ENCODE measurements around the gene IRF2BP1.

Gene IRF2BP1

DNA sequence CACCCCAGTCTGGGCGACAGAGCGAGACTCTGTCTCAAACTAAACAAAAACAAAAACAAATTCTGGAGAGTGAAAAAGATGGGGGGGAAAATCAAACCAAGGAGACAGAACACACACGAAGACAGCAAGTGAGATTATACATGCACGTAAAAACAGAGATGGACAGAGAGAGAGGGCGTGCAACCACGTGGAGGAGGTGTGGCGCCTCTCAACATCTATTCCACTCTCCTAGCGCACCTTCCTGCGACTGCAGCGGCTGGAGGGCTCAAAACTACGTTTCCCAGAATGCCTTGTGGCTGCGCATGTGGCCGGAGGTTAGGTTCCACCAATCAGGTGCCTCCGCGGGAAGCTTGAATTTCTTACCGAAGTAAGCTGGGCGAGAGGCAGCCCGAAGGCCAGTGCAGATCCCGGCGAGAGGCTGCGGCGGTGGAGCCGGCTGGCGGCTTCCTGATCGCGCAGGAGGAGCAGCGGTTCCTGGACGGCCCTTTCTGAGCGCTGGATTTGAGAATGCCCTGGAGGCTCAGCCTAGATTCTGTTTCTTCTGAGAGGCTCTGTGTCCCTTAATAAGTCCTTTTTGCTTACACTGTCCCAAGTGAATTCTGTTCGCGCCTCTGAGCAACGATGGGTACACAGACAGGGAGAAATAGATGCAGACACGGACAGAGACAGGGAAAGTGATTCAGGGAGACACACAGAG is 41.8 kb upstream of the IRF2BP1 start:
- CTCF ChIA-PET, result no interaction called here
- H3K4me1 ChIP-seq (ENCODE audit: control extremely low read depth in 1 of 4, control insufficient read depth in 4 of 4, insufficient read depth in 4 of 4, low read length in 3 of 4), result peaks cover 0 to 7% (median 6%) of the 10 kb centered on the region in 4 experiments
- 8% methylated on average over 21 of the region's 33 CpGs for WGBS (ENCODE audit: insufficient coverage)
- H3K9me3 ChIP-seq (ENCODE audit: control extremely low read depth in 1 of 5, control insufficient read depth in 4 of 5, insufficient read depth in 2 of 5, low read depth in 1 of 5, low read length in 4 of 5), result no peaks in the 10 kb centered on the region
- no peak overlapping the region for H3K27ac ChIP-seq (ENCODE audit: insufficient read depth in 1 of 2, low read depth in 1 of 2, low read length in 2 of 2, poor library complexity in 1 of 2, severe bottlenecking in 2 of 2)
- H3K36me3 ChIP-seq (ENCODE audit: control insufficient read depth in 4 of 4, insufficient read depth in 4 of 4, low read length in 3 of 4), result no peaks in the 10 kb centered on the region
- DNase-seq, result peak; percentile 87 to 95 (median 91)
- H3K4me3 ChIP-seq (ENCODE audit: control insufficient read depth in 1 of 7, extremely low read depth in 1 of 7, insufficient read depth in 4 of 7, low read depth in 2 of 7, low read length in 6 of 7), result peak overlapping the region in 5 of 7 experiments; percentile 15 to 59 (median 40)
- peaks cover 0 to 22% (median 5%) of the 10 kb centered on the region in 5 experiments for H3K27me3 ChIP-seq (replicated peaks in 2 of 5; ENCODE audit: control insufficient read depth in 4 of 5, insufficient read depth in 5 of 5, low read length in 4 of 5)
- POLR2A ChIA-PET, result no interaction called here

DNA sequence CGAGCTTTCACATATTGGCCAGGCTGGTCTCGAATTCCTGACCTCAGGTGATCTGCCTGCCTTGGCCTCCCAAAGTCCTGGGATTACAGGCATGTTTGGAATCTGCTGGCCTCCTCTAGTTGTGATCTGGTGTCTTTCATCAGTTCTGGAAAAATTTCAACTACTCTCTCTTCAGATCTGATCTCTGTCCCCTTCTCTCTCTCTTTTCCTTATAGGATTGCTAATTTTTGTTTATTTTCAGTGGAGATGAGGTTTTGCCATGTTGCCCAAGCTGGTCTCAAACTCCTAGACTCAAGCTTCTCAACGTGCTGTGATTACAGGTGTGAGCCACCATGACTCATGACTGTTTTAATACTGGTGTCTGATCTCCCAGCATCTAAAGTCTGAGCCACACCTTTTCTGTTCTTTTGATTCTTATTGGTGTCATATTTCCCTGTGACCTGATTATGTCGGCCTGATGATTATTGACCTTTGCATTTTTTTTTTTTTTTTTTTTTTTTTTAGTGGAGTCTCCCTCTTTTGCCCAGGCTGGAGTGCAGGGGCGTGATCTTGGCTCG is 39.0 kb upstream of the IRF2BP1 start:
- H3K27ac ChIP-seq (ENCODE audit: insufficient read depth in 1 of 2, low read depth in 1 of 2, low read length in 2 of 2, poor library complexity in 1 of 2, severe bottlenecking in 2 of 2), result no peak overlapping the region
- POLR2A ChIA-PET, result no interaction called here
- H3K4me1 ChIP-seq (ENCODE audit: control extremely low read depth in 1 of 4, control insufficient read depth in 4 of 4, insufficient read depth in 4 of 4, low read length in 3 of 4), result peaks cover 0 to 9% (median 6%) of the 10 kb centered on the region in 4 experiments
- H3K36me3 ChIP-seq (ENCODE audit: control insufficient read depth in 4 of 4, insufficient read depth in 4 of 4, low read length in 3 of 4), result no peaks in the 10 kb centered on the region
- CTCF ChIA-PET, result interaction anchor here (0.7 kb wide), 1 partner anchor 337 kb away, joined by 3 read pairs; no protein-coding TSS in a partner anchor
- no peak for DNase-seq
- no peak overlapping the region for H3K4me3 ChIP-seq (ENCODE audit: control insufficient read depth in 1 of 7, extremely low read depth in 1 of 7, insufficient read depth in 4 of 7, low read depth in 2 of 7, low read length in 6 of 7)
- H3K27me3 ChIP-seq (replicated peaks in 2 of 5; ENCODE audit: control insufficient read depth in 4 of 5, insufficient read depth in 5 of 5, low read length in 4 of 5), result peaks cover 0 to 16% (median 8%) of the 10 kb centered on the region in 5 experiments
- 89% methylated on average over 5 of the region's 6 CpGs for WGBS (ENCODE audit: insufficient coverage)
- H3K9me3 ChIP-seq (ENCODE audit: control extremely low read depth in 1 of 5, control insufficient read depth in 4 of 5, insufficient read depth in 2 of 5, low read depth in 1 of 5, low read length in 4 of 5), result no peaks in the 10 kb centered on the region

DNA sequence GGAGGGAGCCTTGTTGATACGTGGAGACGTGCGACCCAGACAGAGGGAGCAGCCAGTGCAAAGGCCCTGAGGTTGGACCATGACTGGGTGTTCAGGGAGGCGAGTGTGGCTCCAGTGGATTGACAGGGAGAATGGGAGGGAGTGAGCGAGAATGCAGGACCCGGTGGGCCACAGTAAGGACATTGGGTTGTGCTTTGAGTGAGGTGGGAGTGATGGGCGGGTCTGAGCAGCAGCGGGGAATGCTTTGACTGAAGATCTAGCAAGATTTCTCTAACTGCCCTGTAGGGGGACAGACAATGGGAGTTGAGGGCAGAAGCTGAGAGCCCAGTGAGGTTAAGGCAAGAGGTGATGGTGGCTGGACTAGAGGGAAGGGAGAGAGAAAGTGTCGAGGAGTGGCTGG is 36.3 kb upstream of the IRF2BP1 start:
- DNase-seq, result peak; percentile 11 to 31 (median 27)
- H3K4me3 ChIP-seq (ENCODE audit: control insufficient read depth in 1 of 7, extremely low read depth in 1 of 7, insufficient read depth in 4 of 7, low read depth in 2 of 7, low read length in 6 of 7), result no peak overlapping the region
- POLR2A ChIA-PET, result no interaction called here
- CTCF ChIA-PET, result no interaction called here
- peaks cover 0 to 3% (median 0%) of the 10 kb centered on the region in 4 experiments for H3K4me1 ChIP-seq (ENCODE audit: control extremely low read depth in 1 of 4, control insufficient read depth in 4 of 4, insufficient read depth in 4 of 4, low read length in 3 of 4)
- no peaks in the 10 kb centered on the region for H3K9me3 ChIP-seq (ENCODE audit: control extremely low read depth in 1 of 5, control insufficient read depth in 4 of 5, insufficient read depth in 2 of 5, low read depth in 1 of 5, low read length in 4 of 5)
- peaks cover 0 to 25% (median 13%) of the 10 kb centered on the region in 5 experiments for H3K27me3 ChIP-seq (replicated peaks in 2 of 5; ENCODE audit: control insufficient read depth in 4 of 5, insufficient read depth in 5 of 5, low read length in 4 of 5)
- 81% methylated on average over 8 of the region's 9 CpGs for WGBS (ENCODE audit: insufficient coverage)
- H3K27ac ChIP-seq (ENCODE audit: insufficient read depth in 1 of 2, low read depth in 1 of 2, low read length in 2 of 2, poor library complexity in 1 of 2, severe bottlenecking in 2 of 2), result no peak overlapping the region
- no peaks in the 10 kb centered on the region for H3K36me3 ChIP-seq (ENCODE audit: control insufficient read depth in 4 of 4, insufficient read depth in 4 of 4, low read length in 3 of 4)

DNA sequence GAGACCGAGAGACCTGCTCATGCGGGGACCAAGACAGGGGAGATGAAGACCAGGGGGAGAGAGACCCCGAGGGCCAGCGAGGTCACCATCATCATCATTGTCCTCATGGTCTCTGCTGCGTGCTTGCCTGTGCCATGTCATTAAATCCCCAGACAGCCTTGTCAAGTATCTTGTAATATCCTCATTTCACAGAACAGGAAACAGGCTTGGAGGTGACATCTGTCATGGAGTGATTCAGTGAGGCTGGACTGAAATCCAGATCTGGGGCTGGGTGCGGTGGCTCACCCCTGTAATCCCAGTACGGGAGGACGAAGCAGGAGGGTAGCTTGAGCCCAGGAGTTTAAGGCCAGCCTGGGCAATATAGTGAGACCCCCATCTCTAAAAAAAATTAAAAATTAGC is 34.5 kb upstream of the IRF2BP1 start:
- Histone ChIP-seq H3K27ac (ENCODE audit: insufficient read depth in 1 of 2, low read depth in 1 of 2, low read length in 2 of 2, poor library complexity in 1 of 2, severe bottlenecking in 2 of 2) (no peak overlapping the region), H3K4me1 (ENCODE audit: control extremely low read depth in 1 of 4, control insufficient read depth in 4 of 4, insufficient read depth in 4 of 4, low read length in 3 of 4) (peaks cover 0 to 3% (median 0%) of the 10 kb centered on the region in 4 experiments), H3K4me3 (ENCODE audit: control insufficient read depth in 1 of 7, extremely low read depth in 1 of 7, insufficient read depth in 4 of 7, low read depth in 2 of 7, low read length in 6 of 7) (no peak overlapping the region), H3K36me3 (ENCODE audit: control insufficient read depth in 4 of 4, insufficient read depth in 4 of 4, low read length in 3 of 4) (no peaks in the 10 kb centered on the region), H3K9me3 (ENCODE audit: control extremely low read depth in 1 of 5, control insufficient read depth in 4 of 5, insufficient read depth in 2 of 5, low read depth in 1 of 5, low read length in 4 of 5) (no peaks in the 10 kb centered on the region), H3K27me3 (replicated peaks in 2 of 5; ENCODE audit: control insufficient read depth in 4 of 5, insufficient read depth in 5 of 5, low read length in 4 of 5) (peaks cover 0 to 36% (median 11%) of the 10 kb centered on the region in 5 experiments)
- peak in 2 of 3 donors; percentile 53 to 65 for DNase-seq
- POLR2A ChIA-PET, result no interaction called here
- CTCF ChIA-PET, result interaction anchor here (1.9 kb wide), 1 partner anchor 12 kb away, joined by 7 read pairs; no protein-coding TSS in a partner anchor
- WGBS (ENCODE audit: insufficient coverage), result 78% methylated on average over 3 of the region's 8 CpGs

DNA sequence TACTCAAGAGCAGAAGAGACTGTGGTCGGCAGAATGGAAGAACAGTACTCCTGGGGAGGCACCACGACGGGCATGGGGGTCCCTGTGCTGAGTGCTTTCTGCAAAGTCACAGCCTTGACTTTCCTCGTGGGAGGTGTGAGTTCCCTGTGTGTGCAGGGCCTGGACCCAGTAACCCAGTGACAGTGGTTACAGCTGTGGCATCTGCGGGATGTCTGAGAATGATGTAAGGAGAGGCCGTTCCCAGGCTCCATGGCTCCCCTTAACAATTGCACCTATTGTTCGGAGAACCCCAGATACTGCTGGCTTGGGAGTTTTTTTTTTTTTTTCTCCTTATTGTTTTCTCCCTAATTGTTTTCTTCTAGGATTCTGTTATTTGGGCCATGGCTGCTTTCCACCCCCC is 33.7 kb upstream of the IRF2BP1 start:
- ChIA-PET CTCF (interaction anchor here (1.9 kb wide), 1 partner anchor 11 kb away, joined by 7 read pairs; no protein-coding TSS in a partner anchor), POLR2A (no interaction called here)
- no peak overlapping the region for H3K4me3 ChIP-seq (ENCODE audit: control insufficient read depth in 1 of 7, extremely low read depth in 1 of 7, insufficient read depth in 4 of 7, low read depth in 2 of 7, low read length in 6 of 7)
- no peaks in the 10 kb centered on the region for H3K36me3 ChIP-seq (ENCODE audit: control insufficient read depth in 4 of 4, insufficient read depth in 4 of 4, low read length in 3 of 4)
- peaks cover 0 to 40% (median 11%) of the 10 kb centered on the region in 5 experiments for H3K27me3 ChIP-seq (replicated peaks in 2 of 5; ENCODE audit: control insufficient read depth in 4 of 5, insufficient read depth in 5 of 5, low read length in 4 of 5)
- peaks cover 0 to 3% (median 0%) of the 10 kb centered on the region in 4 experiments for H3K4me1 ChIP-seq (ENCODE audit: control extremely low read depth in 1 of 4, control insufficient read depth in 4 of 4, insufficient read depth in 4 of 4, low read length in 3 of 4)
- WGBS (ENCODE audit: insufficient coverage), result 49% methylated on average over 6 of the region's 7 CpGs
- no peaks in the 10 kb centered on the region for H3K9me3 ChIP-seq (ENCODE audit: control extremely low read depth in 1 of 5, control insufficient read depth in 4 of 5, insufficient read depth in 2 of 5, low read depth in 1 of 5, low read length in 4 of 5)
- H3K27ac ChIP-seq (ENCODE audit: insufficient read depth in 1 of 2, low read depth in 1 of 2, low read length in 2 of 2, poor library complexity in 1 of 2, severe bottlenecking in 2 of 2), result no peak overlapping the region
- DNase-seq, result peak in 1 of 3 donors; percentile 4

DNA sequence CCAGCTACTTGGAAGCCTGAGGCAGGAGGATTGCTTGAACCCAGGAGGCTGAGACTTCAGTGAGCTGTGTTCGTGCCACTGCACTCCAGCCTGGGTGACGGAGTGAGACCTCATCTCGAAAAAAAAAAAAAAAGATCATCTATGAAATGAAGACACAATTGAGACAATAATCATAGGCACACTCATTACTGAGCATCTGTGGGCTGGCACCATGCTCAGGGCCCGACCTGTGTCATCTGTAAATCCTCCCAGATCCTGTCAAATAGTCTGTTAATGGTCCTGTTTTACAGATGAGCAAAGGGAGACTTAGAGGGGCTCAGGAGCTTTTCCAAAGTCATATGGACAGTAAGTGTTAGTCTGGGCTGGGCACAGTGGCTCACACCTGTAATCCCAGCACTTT is 32.8 kb upstream of the IRF2BP1 start:
- ChIA-PET CTCF (interaction anchor here (1.9 kb wide), 1 partner anchor 11 kb away, joined by 7 read pairs; no protein-coding TSS in a partner anchor), POLR2A (no interaction called here)
- 95% methylated on average over 2 of the region's 4 CpGs for WGBS (ENCODE audit: insufficient coverage)

More for the DNA sequence above, 32.8 kb upstream of the IRF2BP1 start:
- H3K36me3 ChIP-seq (ENCODE audit: control insufficient read depth in 4 of 4, insufficient read depth in 4 of 4, low read length in 3 of 4), result no peaks in the 10 kb centered on the region
- H3K27me3 ChIP-seq (replicated peaks in 2 of 5; ENCODE audit: control insufficient read depth in 4 of 5, insufficient read depth in 5 of 5, low read length in 4 of 5), result peaks cover 0 to 47% (median 11%) of the 10 kb centered on the region in 5 experiments
- H3K4me3 ChIP-seq (ENCODE audit: control insufficient read depth in 1 of 7, extremely low read depth in 1 of 7, insufficient read depth in 4 of 7, low read depth in 2 of 7, low read length in 6 of 7), result no peak overlapping the region
- DNase-seq, result no peak
- peaks cover 0 to 3% (median 0%) of the 10 kb centered on the region in 4 experiments for H3K4me1 ChIP-seq (ENCODE audit: control extremely low read depth in 1 of 4, control insufficient read depth in 4 of 4, insufficient read depth in 4 of 4, low read length in 3 of 4)
- H3K27ac ChIP-seq (ENCODE audit: insufficient read depth in 1 of 2, low read depth in 1 of 2, low read length in 2 of 2, poor library complexity in 1 of 2, severe bottlenecking in 2 of 2), result no peak overlapping the region
- no peaks in the 10 kb centered on the region for H3K9me3 ChIP-seq (ENCODE audit: control extremely low read depth in 1 of 5, control insufficient read depth in 4 of 5, insufficient read depth in 2 of 5, low read depth in 1 of 5, low read length in 4 of 5)

Data from common myeloid progenitor, CD34-positive (primary cell).